Measurements from ENCODE around the gene IKZF2. TPM values are rescaled to one million over a fixed set of nuclear protein-coding genes. Genes with fewer than 3 reads are reported as not detected.
A peak's percentile ranks its signal among the peaks of the same experiment; 100 is the strongest.

Gene IKZF2
- total and polyA plus RNA-seq, 10 of the 15 experiments (the other 5 are each of a cell fraction or from before 2014, with no cell fraction given): 15.2 to 266 (median 87.2) TPM

- DNase-seq (ENCODE audit: low read depth, low spot score): no peak
- FAIRE-seq: no peak
- WGBS (ENCODE audit: insufficient coverage, insufficient replicate concordance, low lambda C conversion rate, missing lambda C conversion rate): 70% methylated on average over 4 of the region's 4 CpGs
- Histone ChIP-seq H3K27me3 (replicated peaks in 1 of 2; ENCODE audit: control insufficient read depth in 2 of 2, insufficient read depth in 2 of 2, low read length in 1 of 2) (no peaks in the 10 kb centered on the region), H3K9ac (ENCODE audit: control insufficient read depth, insufficient read depth, low read length) (peak overlapping the region; percentile 78), H3K36me3 (ENCODE audit: control insufficient read depth in 2 of 2, insufficient read depth in 2 of 2, low read length in 1 of 2) (peaks cover 0 to 20% of the 10 kb centered on the region in 2 experiments; a peak in 2 of 4 replicates), H3K4me1 (ENCODE audit: control insufficient read depth, insufficient read depth, low read length) (peaks cover 20% of the 10 kb centered on the region), H3K4me3 (peak overlapping the region; percentile 65), H2AFZ (ENCODE audit: control insufficient read depth, low read depth, low read length) (no peak overlapping the region), H3K9me3 (replicated peaks; ENCODE audit: control insufficient read depth, insufficient read depth, low read length) (no peaks in the 10 kb centered on the region; the same call in 2 of the 3 replicates), H4K20me1 (ENCODE audit: control insufficient read depth, insufficient read depth) (no peaks in the 10 kb centered on the region), H3K4me2 (ENCODE audit: control insufficient read depth, insufficient read depth) (peak overlapping the region; percentile 48), H3K79me2 (ENCODE audit: control insufficient read depth, insufficient read depth, low read length) (peaks cover 97% of the 10 kb centered on the region), H3K27ac (ENCODE audit: control insufficient read depth, insufficient read depth) (peak overlapping the region; percentile 96)
- ChIA-PET CTCF (interaction anchor here (1.3 to 6.7 kb wide), 6 partner anchors 111 to 239 kb away, joined by 3 to 88 read pairs (median 7); partner anchors contain the start of gene IKZF2), POLR2A (interaction anchor here (0.6 to 10.4 kb wide), 8 partner anchors 132 to 225 kb away, joined by 3 to 183 read pairs (median 4); partner anchors contain the start of gene IKZF2), SMC1A (ENCODE audit: uncharacterized antibody, unreplicated experiment) (interaction anchor here (1.0 to 21.1 kb wide), 10 partner anchors 10 to 223 kb away, joined by 3 to 430 read pairs (median 7); partner anchors contain the start of gene IKZF2), RAD21 (ENCODE audit: unreplicated experiment) (interaction anchor here (1.0 to 15.4 kb wide), 13 partner anchors 22 to 225 kb away, joined by 3 to 386 read pairs (median 14); partner anchors contain the start of gene IKZF2)
- intact Hi-C loops (cut with micrococcal nuclease; ENCODE audit: unreplicated experiment) (loop anchor here (1.0 to 10.0 kb wide), 3 partner anchors 216 to 1998 kb away; partner anchors contain the start of gene BARD1), in situ Hi-C loops (cut with MboI) (loop anchor here (25.0 kb wide), 1 partner anchor 1720 kb away; no protein-coding TSS in a partner anchor)
- 0 out of 3 replicates have a peak, but pooled peaks have one; percentile 0 for ATAC-seq
- BruUV-seq (replicated peaks): no TSS peak
- no peak for TF ChIP-seq RCOR1 (conservative IDR thresholded peaks at IDR 0.05; ENCODE audit: low read depth, low read length)
- TF ChIP-seq MLLT1 (IDR thresholded peaks at IDR 0.05): peak; percentile 77
- TF ChIP-seq SMAD1 (IDR thresholded peaks at IDR 0.05; ENCODE audit: low read depth, partially characterized antibody): peak; percentile 63
- TF ChIP-seq POLR2AphosphoS5 (IDR thresholded peaks at IDR 0.05; ENCODE audit: low read length): peak; percentile 13; the same call in 1 of the 2 replicates
- 0 out of 2 replicates have a peak, but pooled peaks have one; percentile 3 for TF ChIP-seq IKZF1 (conservative IDR thresholded peaks at IDR 0.05)
- TF ChIP-seq, protein P1, sequence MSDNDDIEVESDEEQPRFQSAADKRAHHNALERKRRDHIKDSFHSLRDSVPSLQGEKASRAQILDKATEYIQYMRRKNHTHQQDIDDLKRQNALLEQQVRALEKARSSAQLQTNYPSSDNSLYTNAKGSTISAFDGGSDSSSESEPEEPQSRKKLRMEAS (IDR thresholded peaks at IDR 0.05; ENCODE audit: low read depth, low read length): no peak
- TF ChIP-seq NFIC (IDR thresholded peaks at IDR 0.05; ENCODE audit: low read depth, low read length): no peak
Observed at GRCh38 chr2:213016984-213017351, 134.4 kb downstream of the IKZF2 start.

All from GM12878 (cell line).